ENCODE data around the gene PET117. TPM values are rescaled to one million over a fixed set of nuclear protein-coding genes. Genes with fewer than 3 reads are reported as not detected.
A peak's percentile ranks its signal among the peaks of the same experiment; 100 is the strongest.

PET117 gene
- total RNA-seq, 1 experiment from 2014 or later: 27.5 TPM

GRCh38 chr20:18156045-18156444 is 18.4 kb downstream of the PET117 start:
- H3F3A ChIP-seq (ENCODE audit: insufficient read depth, low read depth): 0 out of 2 replicates have a peak, but pooled peaks cover 9% of the 10 kb centered on the region
- no peaks in the 10 kb centered on the region for H3K4me1 ChIP-seq (replicated peaks; ENCODE audit: insufficient read depth)
- BruUV-seq (replicated peaks): no TSS peak
- H2AFZ ChIP-seq: no peak overlapping the region
- no peak overlapping the region for H3K4me2 ChIP-seq
- H4K20me1 ChIP-seq (ENCODE audit: insufficient read depth): no peaks in the 10 kb centered on the region
- no peaks in the 10 kb centered on the region for H3K27me3 ChIP-seq (ENCODE audit: insufficient read depth, low read depth)
- POLR2A ChIA-PET (ENCODE audit: unreplicated experiment): interaction anchor here (0.6 kb wide), 1 partner anchor 85 kb away, joined by 6 read pairs; no protein-coding TSS in a partner anchor
- DNase-seq: no peak
- 0 out of 2 replicates have a peak, but pooled peaks cover 16% of the 10 kb centered on the region for H3K36me3 ChIP-seq (ENCODE audit: low read depth)
- H3K79me2 ChIP-seq (ENCODE audit: low read depth): no peaks in the 10 kb centered on the region
- no peaks in the 10 kb centered on the region for H3K9me3 ChIP-seq (ENCODE audit: insufficient read depth, low read depth)
- H3K27ac ChIP-seq: no peak overlapping the region
- intact Hi-C loops (cut with micrococcal nuclease; ENCODE audit: unreplicated experiment): no loop called here
- CTCF ChIA-PET: no interaction called here
- no peaks in the 10 kb centered on the region for H3K9me2 ChIP-seq (ENCODE audit: insufficient read depth)
- TF ChIP-seq CTCF (conservative IDR thresholded peaks at IDR 0.05) (no peak), EZH2 (IDR thresholded peaks at IDR 0.05; ENCODE audit: low read depth) (no peak)
- H3K4me3 ChIP-seq: no peak overlapping the region

- no peaks in the 10 kb centered on the region for H3K36me3 ChIP-seq (ENCODE audit: low read depth)
- ChIA-PET POLR2A (ENCODE audit: unreplicated experiment) (interaction anchor here (0.6 kb wide), 1 partner anchor 59 kb away, joined by 4 read pairs; no protein-coding TSS in a partner anchor), CTCF (no interaction called here)
- H2AFZ ChIP-seq: no peak overlapping the region
- no peaks in the 10 kb centered on the region for H4K20me1 ChIP-seq (ENCODE audit: insufficient read depth)
- H3K4me2 ChIP-seq: no peak overlapping the region
- H3K79me2 ChIP-seq (ENCODE audit: low read depth): no peaks in the 10 kb centered on the region
- H3K4me1 ChIP-seq (replicated peaks; ENCODE audit: insufficient read depth): no peaks in the 10 kb centered on the region
- intact Hi-C loops (cut with micrococcal nuclease; ENCODE audit: unreplicated experiment): no loop called here
- H3K4me3 ChIP-seq: no peak overlapping the region
- no peak for TF ChIP-seq EZH2 (IDR thresholded peaks at IDR 0.05; ENCODE audit: low read depth)
- TF ChIP-seq CTCF (conservative IDR thresholded peaks at IDR 0.05): no peak
- no peaks in the 10 kb centered on the region for H3K9me2 ChIP-seq (ENCODE audit: insufficient read depth)
- DNase-seq: peak in 1 of 2 experiments; percentile 55
- no peaks in the 10 kb centered on the region for H3K27me3 ChIP-seq (ENCODE audit: insufficient read depth, low read depth)
- no peaks in the 10 kb centered on the region for H3K9me3 ChIP-seq (ENCODE audit: insufficient read depth, low read depth)
- no peaks in the 10 kb centered on the region; the same call in 1 of the 2 replicates for H3F3A ChIP-seq (ENCODE audit: insufficient read depth, low read depth)
- H3K27ac ChIP-seq: no peak overlapping the region
- BruUV-seq (replicated peaks): no TSS peak
These were observed 26.7 kb downstream of the PET117 start for GRCh38 chr20:18164356-18164755.

GRCh38 chr20:18165553-18165952 is 27.9 kb downstream of the PET117 start:
- H3F3A ChIP-seq (ENCODE audit: insufficient read depth, low read depth): no peaks in the 10 kb centered on the region; the same call in 1 of the 2 replicates
- no peaks in the 10 kb centered on the region for H3K4me1 ChIP-seq (replicated peaks; ENCODE audit: insufficient read depth)
- no TSS peak for BruUV-seq (replicated peaks)
- H3K4me3 ChIP-seq: no peak overlapping the region
- H3K9me3 ChIP-seq (ENCODE audit: insufficient read depth, low read depth): no peaks in the 10 kb centered on the region
- no peaks in the 10 kb centered on the region for H3K79me2 ChIP-seq (ENCODE audit: low read depth)
- ChIA-PET POLR2A (ENCODE audit: unreplicated experiment) (no interaction called here), CTCF (no interaction called here)
- H3K4me2 ChIP-seq: no peak overlapping the region
- H3K9me2 ChIP-seq (ENCODE audit: insufficient read depth): no peaks in the 10 kb centered on the region
- no peak overlapping the region for H2AFZ ChIP-seq
- no peaks in the 10 kb centered on the region for H3K27me3 ChIP-seq (ENCODE audit: insufficient read depth, low read depth)
- TF ChIP-seq CTCF (conservative IDR thresholded peaks at IDR 0.05) (no peak), EZH2 (IDR thresholded peaks at IDR 0.05; ENCODE audit: low read depth) (no peak)
- intact Hi-C loops (cut with micrococcal nuclease; ENCODE audit: unreplicated experiment): no loop called here
- no peaks in the 10 kb centered on the region for H3K36me3 ChIP-seq (ENCODE audit: low read depth)
- no peak overlapping the region for H3K27ac ChIP-seq
- no peak for DNase-seq
- H4K20me1 ChIP-seq (ENCODE audit: insufficient read depth): no peaks in the 10 kb centered on the region

Data from PC-9 (cell line).